B cell (primary cell): ENCODE measurements around the gene APMAP. TPM values are rescaled to one million over a fixed set of nuclear protein-coding genes. Genes with fewer than 3 reads are reported as not detected.

ENCODE experiments used
- ATAC-seq: fragments of 200-7000 bp; cut with Tn5 transposase; one replicate; pipeline ENCODE4 v1.10.0; 2021; ENCODE audit warnings: low read depth, mild to moderate bottlenecking, moderate number of reproducible peaks, moderate library complexity
- CTCF ChIA-PET: fragments of 350-600 bp; sonication (Branson Sonifier 250); formaldehyde crosslinking; loops from one replicate; lab custom pipeline; 2021; ENCODE audit warnings: antibody characterized with exemption, inconsistent platforms; lab: Charles Lee
- POLR2A ChIA-PET: fragments of 350-600 bp; sonication (Branson Sonifier 250); formaldehyde crosslinking; loops from one replicate; lab custom pipeline; 2021; ENCODE audit warnings: antibody characterized with exemption; lab: Charles Lee
- DNase-seq: peaks from one replicate; pipeline ENCODE4 v3.0.0; 2013
- H2AFZ ChIP-seq: 2 replicates; pipeline ENCODE4 v1.6.1; 2012; ENCODE audit warnings: mild to moderate bottlenecking, low read depth, low read length; ENCODE audit not compliant: insufficient read depth, poor library complexity, severe bottlenecking
- H3K27ac ChIP-seq, 2 donors: 1 replicate in 1 of 2; 2 replicates in 1 of 2; pipeline ENCODE4 v1.5.1; 2012 to 2013; ENCODE audit warnings: low read length in 2 of 2, mild to moderate bottlenecking in 2 of 2, moderate library complexity in 1 of 2
- H3K27me3 ChIP-seq, 4 experiments: fragments of 200-600 bp in 1 of 4; sonication (generic) in 1 of 4; replicated peaks in 1 of 4; 1 replicate in 2 of 4; 2 replicates in 2 of 4; pipeline versions ENCODE4 v1.6.1 to v1.7.0; 2013 to 2016; ENCODE audit warnings: low read length in 3 of 4, mild to moderate bottlenecking in 2 of 4, mixed read lengths in 1 of 4, moderate library complexity in 1 of 4; ENCODE audit not compliant: insufficient read depth in 4 of 4, control insufficient read depth in 3 of 4; ENCODE audit errors: control extremely low read depth in 1 of 4
- H3K36me3 ChIP-seq, 2 experiments: replicated peaks in 1 of 2; 1 replicate in 1 of 2; 2 replicates in 1 of 2; pipeline versions ENCODE4 v1.6.1 to v1.7.1; 2013; ENCODE audit warnings: low read length in 1 of 2; ENCODE audit not compliant: insufficient read depth in 2 of 2, control insufficient read depth in 1 of 2; ENCODE audit errors: control extremely low read depth in 1 of 2, extremely low read depth in 1 of 2
- H3K4me1 ChIP-seq, 2 donors: fragments of 200-600 bp in 1 of 2; sonication (generic) in 1 of 2; 1 replicate in 1 of 2; 2 replicates in 1 of 2; pipeline versions ENCODE4 v1.5.1 to v1.6.1; 2013 to 2017; ENCODE audit warnings: low read length in 2 of 2; ENCODE audit not compliant: control insufficient read depth in 2 of 2, insufficient read depth in 2 of 2
- H3K4me2 ChIP-seq: replicated peaks from 2 replicates; pipeline ENCODE3; 2012; ENCODE audit warnings: mild to moderate bottlenecking, low read depth, low read length; ENCODE audit not compliant: poor library complexity, severe bottlenecking
- H3K4me3 ChIP-seq, 5 experiments: fragments of 200-600 bp in 1 of 5; sonication (generic) in 1 of 5; 1 replicate in 3 of 5; 2 replicates in 2 of 5; pipeline versions ENCODE4 v1.5.1 to v1.7.0; 2011 to 2016; ENCODE audit warnings: low read length in 4 of 5, mild to moderate bottlenecking in 4 of 5, low read depth in 2 of 5, control low read depth in 1 of 5, moderate library complexity in 1 of 5; ENCODE audit not compliant: insufficient read depth in 1 of 5; ENCODE audit errors: control extremely low read depth in 1 of 5, extremely low read depth in 1 of 5
- H3K79me2 ChIP-seq: fragments of 200-600 bp; sonication (generic); one replicate; pipeline ENCODE4 v1.6.0; 2016; ENCODE audit warnings: low read length; ENCODE audit not compliant: control insufficient read depth, insufficient read depth
- H3K9ac ChIP-seq: fragments of 200-600 bp; sonication (generic); 2 replicates; pipeline ENCODE4 v1.6.1; 2017; ENCODE audit warnings: mild to moderate bottlenecking, low read length, moderate library complexity
- H3K9me3 ChIP-seq, 3 donors: one replicate each; pipeline versions ENCODE4 v1.6.1 to v1.7.1; 2013; ENCODE audit warnings: low read length in 2 of 3; ENCODE audit not compliant: control insufficient read depth in 2 of 3, insufficient read depth in 1 of 3; ENCODE audit errors: control extremely low read depth in 1 of 3
- H4K20me1 ChIP-seq: 2 replicates; pipeline ENCODE4 v1.6.0; 2012; ENCODE audit warnings: mild to moderate bottlenecking, low read length; ENCODE audit not compliant: insufficient read depth, control insufficient read depth, poor library complexity, severe bottlenecking
- H3K27ac Mint-ChIP-seq: one replicate; pipeline ENCODE4 v1.8.0; 2021; ENCODE audit warnings: mixed read lengths
- H3K27me3 Mint-ChIP-seq: one replicate; pipeline ENCODE4 v1.8.0; 2021; ENCODE audit warnings: mixed read lengths
- H3K4me1 Mint-ChIP-seq: one replicate; pipeline ENCODE4 v1.8.0; 2021; ENCODE audit warnings: mixed read lengths
- H3K4me3 Mint-ChIP-seq: one replicate; pipeline ENCODE4 v1.8.0; 2021; ENCODE audit warnings: mixed read lengths
- H3K9me3 Mint-ChIP-seq: one replicate; pipeline ENCODE4 v1.8.0; 2022; ENCODE audit warnings: mixed read lengths; ENCODE audit not compliant: insufficient read depth
- EZH2 ChIP-seq: IDR thresholded peaks from 2 replicates; pipeline ENCODE4 v1.6.1; 2012; ENCODE audit warnings: borderline replicate concordance, low read depth, mild to moderate bottlenecking, moderate library complexity, low read length; ENCODE audit not compliant: insufficient read depth, poor library complexity, severe bottlenecking
- WGBS: methylation state at CpG from one replicate; pipeline ENCODE4 v1.1.5; 2013; ENCODE audit warnings: missing lambda C conversion rate; ENCODE audit not compliant: insufficient coverage; 5-methylcytosine and 5-hydroxymethylcytosine counted together
- intact Hi-C: fragments of 100-400 bp; cut with micrococcal nuclease; formaldehyde crosslinking; loops from one replicate; pipeline ENCODE4 v1.10.0; 2022
- polyA plus RNA-seq: library from polyadenylated mRNA; depleted of rRNA; stranded (reverse); fragments of >200 nt; gene quantifications from 2 replicates; pipeline ENCODE4 v1.2.3, GENCODE V29; 2012
- total RNA-seq, 2 donors: library from RNA; stranded (reverse); fragments of 120-200 nt in 1 of 2; gene quantifications; 1 replicate in 1 of 2; 2 replicates in 1 of 2; pipeline versions ENCODE4 v1.2.3 to v1.2.4, GENCODE V29; 2013 to 2022
- TF ChIP-seq, protein P1 (sequence below): fragments of 200-600 bp; IDR thresholded peaks from one replicate; pipeline ENCODE4 v1.8.0; 2022; ENCODE audit warnings: antibody characterized with exemption, mild to moderate bottlenecking

The APMAP gene
- total and polyA plus RNA-seq, 2 donors (not counting 1 experiment from before 2014, with no cell fraction given) = 9.1 to 28.0 TPM

DNA sequence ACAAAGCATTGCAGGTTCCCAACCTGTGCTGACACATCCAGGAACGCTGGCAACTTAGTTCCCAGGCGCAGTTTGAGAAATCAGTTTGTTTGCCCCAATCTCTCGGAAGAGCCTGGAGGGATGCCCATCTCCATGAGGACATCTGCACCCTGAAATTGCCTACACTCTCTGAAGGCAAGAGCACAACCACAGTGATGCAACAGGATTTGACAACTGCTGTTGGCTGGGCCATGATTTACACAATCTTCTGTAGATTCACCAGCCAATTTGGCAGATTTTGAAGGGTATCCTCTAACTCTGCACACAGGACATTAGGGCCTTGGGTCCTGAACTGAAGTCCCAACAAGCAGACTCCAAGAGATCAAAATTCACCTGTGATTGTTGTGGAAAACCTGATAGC is 3.4 kb downstream of the APMAP start:
- no peaks in the 10 kb centered on the region for H4K20me1 ChIP-seq
- Mint-ChIP-seq H3K27ac (no peak overlapping the region), H3K4me3 (no peak overlapping the region), H3K27me3 (no peaks in the 10 kb centered on the region), H3K4me1 (peaks cover 42% of the 10 kb centered on the region), H3K9me3 (no peaks in the 10 kb centered on the region)
- no peak overlapping the region for H3K27ac ChIP-seq
- CTCF ChIA-PET = interaction anchor here (1.2 kb wide), 1 partner anchor 75 kb away, joined by 4 read pairs; no protein-coding TSS in a partner anchor
- no peak overlapping the region for H3K9ac ChIP-seq
- H3K4me1 ChIP-seq = peaks cover 15 to 20% of the 10 kb centered on the region in 2 donors
- 92% methylated on average over 3 of the region's 3 CpGs for WGBS
- DNase-seq = no peak
- intact Hi-C loops = no loop called here
- H3K4me2 ChIP-seq = no peak overlapping the region
- peaks cover 61% of the 10 kb centered on the region for H3K79me2 ChIP-seq
- TF ChIP-seq, protein P1, sequence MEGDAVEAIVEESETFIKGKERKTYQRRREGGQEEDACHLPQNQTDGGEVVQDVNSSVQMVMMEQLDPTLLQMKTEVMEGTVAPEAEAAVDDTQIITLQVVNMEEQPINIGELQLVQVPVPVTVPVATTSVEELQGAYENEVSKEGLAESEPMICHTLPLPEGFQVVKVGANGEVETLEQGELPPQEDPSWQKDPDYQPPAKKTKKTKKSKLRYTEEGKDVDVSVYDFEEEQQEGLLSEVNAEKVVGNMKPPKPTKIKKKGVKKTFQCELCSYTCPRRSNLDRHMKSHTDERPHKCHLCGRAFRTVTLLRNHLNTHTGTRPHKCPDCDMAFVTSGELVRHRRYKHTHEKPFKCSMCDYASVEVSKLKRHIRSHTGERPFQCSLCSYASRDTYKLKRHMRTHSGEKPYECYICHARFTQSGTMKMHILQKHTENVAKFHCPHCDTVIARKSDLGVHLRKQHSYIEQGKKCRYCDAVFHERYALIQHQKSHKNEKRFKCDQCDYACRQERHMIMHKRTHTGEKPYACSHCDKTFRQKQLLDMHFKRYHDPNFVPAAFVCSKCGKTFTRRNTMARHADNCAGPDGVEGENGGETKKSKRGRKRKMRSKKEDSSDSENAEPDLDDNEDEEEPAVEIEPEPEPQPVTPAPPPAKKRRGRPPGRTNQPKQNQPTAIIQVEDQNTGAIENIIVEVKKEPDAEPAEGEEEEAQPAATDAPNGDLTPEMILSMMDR = no peak
- TF ChIP-seq EZH2 = no peak
- POLR2A ChIA-PET = no interaction called here
- peak overlapping the region in 1 of 5 experiments; percentile 18 for H3K4me3 ChIP-seq
- no peaks in the 10 kb centered on the region for H3K9me3 ChIP-seq
- H2AFZ ChIP-seq = no peak overlapping the region
- no peaks in the 10 kb centered on the region for H3K27me3 ChIP-seq
- ATAC-seq = no peak
- H3K36me3 ChIP-seq = no peaks in the 10 kb centered on the region

DNA sequence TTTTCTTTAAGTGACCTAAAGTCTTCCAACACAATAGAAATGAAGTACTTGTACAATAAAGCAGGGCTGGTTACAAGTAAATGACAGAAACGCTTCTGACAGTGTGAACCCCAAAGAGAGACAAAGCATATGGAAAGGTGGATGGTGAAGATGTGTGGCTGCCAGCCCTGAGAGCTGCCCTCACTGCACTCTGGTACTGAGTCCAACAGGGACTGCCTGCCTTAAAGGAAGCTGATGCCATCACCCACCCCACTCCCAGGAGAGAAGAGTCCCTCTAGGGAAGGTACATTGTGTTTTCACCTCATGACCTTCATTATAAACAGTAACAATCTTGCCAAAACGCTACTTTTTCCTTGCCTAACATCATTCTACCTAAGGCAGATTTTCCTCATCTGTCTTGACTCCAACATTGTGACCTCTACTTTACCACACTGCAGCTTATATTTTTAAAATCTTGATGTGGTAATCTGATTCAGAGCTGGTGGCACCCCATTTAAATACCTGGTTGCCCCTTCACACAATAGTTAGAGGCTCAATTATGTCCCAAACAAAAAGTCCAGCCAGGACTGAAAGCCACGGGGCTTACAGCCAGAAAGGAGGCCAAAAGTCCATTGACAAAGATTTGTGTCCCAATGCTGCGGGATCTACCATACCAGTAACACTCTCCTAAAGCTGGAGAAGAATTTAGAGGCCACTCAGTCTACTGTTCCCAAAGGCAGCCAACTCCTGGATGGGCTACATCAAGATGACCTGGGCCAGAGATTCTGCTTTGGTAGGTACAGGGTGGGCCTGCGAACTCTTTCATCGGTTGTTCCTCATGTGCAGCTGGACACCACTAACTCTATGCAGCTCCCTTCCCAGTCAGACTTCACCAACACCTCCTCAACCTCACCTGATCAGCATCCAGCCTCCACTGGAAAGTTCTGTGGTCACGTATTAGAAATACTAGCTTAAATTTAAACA is 4.4 kb downstream of the APMAP start:
- no peak overlapping the region for H3K27ac Mint-ChIP-seq
- Histone ChIP-seq H3K9ac (no peak overlapping the region), H2AFZ (no peak overlapping the region), H3K4me3 (peak overlapping the region in 1 of 5 experiments; percentile 17), H3K27me3 (no peaks in the 10 kb centered on the region), H3K36me3 (peaks cover 0 to 3% of the 10 kb centered on the region in 2 experiments), H3K27ac (no peak overlapping the region), H4K20me1 (no peaks in the 10 kb centered on the region), H3K9me3 (no peaks in the 10 kb centered on the region), H3K79me2 (peaks cover 61% of the 10 kb centered on the region), H3K4me1 (peaks cover 9 to 14% of the 10 kb centered on the region in 2 donors), H3K4me2 (no peak overlapping the region)
- intact Hi-C loops = no loop called here
- CTCF ChIA-PET = interaction anchor here (1.1 to 1.2 kb wide), 2 partner anchors 74 to 76 kb away, joined by 3 to 4 read pairs; no protein-coding TSS in a partner anchor
- ATAC-seq = no peak
- DNase-seq = no peak
- peaks cover 33% of the 10 kb centered on the region for H3K4me1 Mint-ChIP-seq
- H3K27me3 Mint-ChIP-seq = no peaks in the 10 kb centered on the region
- no peaks in the 10 kb centered on the region for H3K9me3 Mint-ChIP-seq
- H3K4me3 Mint-ChIP-seq = no peak overlapping the region
- POLR2A ChIA-PET = no interaction called here
- TF ChIP-seq, protein P1 = no peak
- no peak for TF ChIP-seq EZH2
- whole genome bisulfite sequencing = 90% methylated on average over 3 of the region's 7 CpGs
